HCT116 (cell line): ENCODE results near the gene EVI5L.

Source experiments
- EGR1 ChIP-seq: IDR thresholded peaks from 2 replicates; pipeline ENCODE4 v1.6.1; 2012; ENCODE audit warnings: low read depth
- ELF1 ChIP-seq: IDR thresholded peaks from 2 replicates; pipeline ENCODE4 v1.6.1; 2012; ENCODE audit warnings: low read depth, borderline replicate concordance
- EZH2 ChIP-seq: fragments of 200-600 bp; sonication (generic); IDR thresholded peaks from 2 replicates; pipeline ENCODE4 v1.6.1; 2017; ENCODE audit warnings: antibody characterized with exemption, mixed run types
- EZH2phosphoT487 ChIP-seq: fragments of 200-600 bp; IDR thresholded peaks from 2 replicates; pipeline ENCODE4 v1.6.1; 2018; ENCODE audit warnings: antibody characterized with exemption, borderline replicate concordance
- POLR2A ChIP-seq: IDR thresholded peaks from 2 replicates; pipeline ENCODE4 v1.7.0; 2011; ENCODE audit warnings: borderline replicate concordance; ENCODE audit not compliant: insufficient read depth, insufficient read length; ENCODE audit errors: extremely low read depth
- POLR2AphosphoS5 ChIP-seq: IDR thresholded peaks from 2 replicates; pipeline ENCODE4 v1.6.1; 2011; ENCODE audit warnings: mild to moderate bottlenecking, low read depth, low read length, moderate library complexity
- ZFX ChIP-seq: fragments of 450-650 bp; IDR thresholded peaks from 2 replicates; pipeline ENCODE4 v1.6.1; 2017
- TF ChIP-seq, protein P1 (sequence below), 3 experiments: fragments of 200-600 bp in 1 of 3; sonication (generic) in 1 of 3; IDR thresholded peaks in 2 of 3; conservative IDR thresholded peaks in 1 of 3; 2 replicates each; pipeline ENCODE4 v1.5.1; 2012 to 2017; ENCODE audit warnings: low read depth in 2 of 3, low read length in 2 of 3, antibody characterized with exemption in 1 of 3, borderline replicate concordance in 1 of 3, control low read depth in 1 of 3, mild to moderate bottlenecking in 1 of 3, mixed read lengths in 1 of 3, mixed run types in 1 of 3, moderate library complexity in 1 of 3; ENCODE audit not compliant: insufficient read depth in 1 of 3
- TF ChIP-seq, protein P2 (sequence below): IDR thresholded peaks from 2 replicates; pipeline ENCODE4 v1.6.1; 2012; ENCODE audit warnings: low read depth
- TF ChIP-seq, protein P3 (sequence below): IDR thresholded peaks from 2 replicates; pipeline ENCODE4 v1.6.1; 2012

DNA sequence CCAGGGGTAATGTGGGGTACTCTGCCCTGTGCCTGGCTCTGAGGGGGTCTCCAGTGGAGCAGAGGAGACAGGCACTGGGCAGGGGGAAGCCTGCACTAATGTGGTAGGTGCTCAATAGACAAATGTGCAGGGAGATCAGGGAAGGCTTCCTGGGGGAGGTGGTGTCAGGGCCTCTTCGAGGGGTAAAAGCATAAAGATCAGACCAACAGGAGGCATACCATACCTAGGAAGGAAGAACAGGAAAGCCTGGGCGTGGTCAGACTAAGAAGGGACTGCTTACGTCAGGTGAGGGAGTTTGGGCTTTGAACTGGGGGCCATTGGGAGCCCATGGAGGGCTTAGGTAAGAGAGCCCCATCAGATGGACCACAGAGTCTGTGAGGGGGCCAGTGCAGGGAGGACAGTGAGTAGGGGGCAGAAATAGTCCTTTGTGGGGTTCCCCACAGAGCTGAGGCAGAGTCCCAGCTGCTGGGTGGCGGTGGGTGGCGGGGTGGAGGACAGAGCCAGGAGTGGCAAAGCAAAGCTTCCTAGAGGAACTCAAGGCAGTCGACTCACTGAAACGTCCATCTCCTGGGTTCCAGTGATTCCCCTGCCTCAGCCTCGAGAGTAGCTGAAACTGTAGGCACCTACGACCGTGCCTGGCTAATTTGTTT lies 35.4 kb downstream of the EVI5L start:
- TF ChIP-seq EZH2 (no peak), POLR2A (no peak), EGR1 (no peak), ZFX (no peak), EZH2phosphoT487 (no peak), ELF1 (no peak), POLR2AphosphoS5 (no peak)
- TF ChIP-seq, protein P1, sequence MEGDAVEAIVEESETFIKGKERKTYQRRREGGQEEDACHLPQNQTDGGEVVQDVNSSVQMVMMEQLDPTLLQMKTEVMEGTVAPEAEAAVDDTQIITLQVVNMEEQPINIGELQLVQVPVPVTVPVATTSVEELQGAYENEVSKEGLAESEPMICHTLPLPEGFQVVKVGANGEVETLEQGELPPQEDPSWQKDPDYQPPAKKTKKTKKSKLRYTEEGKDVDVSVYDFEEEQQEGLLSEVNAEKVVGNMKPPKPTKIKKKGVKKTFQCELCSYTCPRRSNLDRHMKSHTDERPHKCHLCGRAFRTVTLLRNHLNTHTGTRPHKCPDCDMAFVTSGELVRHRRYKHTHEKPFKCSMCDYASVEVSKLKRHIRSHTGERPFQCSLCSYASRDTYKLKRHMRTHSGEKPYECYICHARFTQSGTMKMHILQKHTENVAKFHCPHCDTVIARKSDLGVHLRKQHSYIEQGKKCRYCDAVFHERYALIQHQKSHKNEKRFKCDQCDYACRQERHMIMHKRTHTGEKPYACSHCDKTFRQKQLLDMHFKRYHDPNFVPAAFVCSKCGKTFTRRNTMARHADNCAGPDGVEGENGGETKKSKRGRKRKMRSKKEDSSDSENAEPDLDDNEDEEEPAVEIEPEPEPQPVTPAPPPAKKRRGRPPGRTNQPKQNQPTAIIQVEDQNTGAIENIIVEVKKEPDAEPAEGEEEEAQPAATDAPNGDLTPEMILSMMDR (IDR thresholded peaks at IDR 0.05 in 2 of 3, conservative IDR thresholded peaks at IDR 0.05 in 1 of 3; ENCODE audit: borderline replicate concordance in 1 of 3, insufficient read depth in 1 of 3, low read depth in 2 of 3, low read length in 2 of 3), result no peak
- TF ChIP-seq, protein P2, sequence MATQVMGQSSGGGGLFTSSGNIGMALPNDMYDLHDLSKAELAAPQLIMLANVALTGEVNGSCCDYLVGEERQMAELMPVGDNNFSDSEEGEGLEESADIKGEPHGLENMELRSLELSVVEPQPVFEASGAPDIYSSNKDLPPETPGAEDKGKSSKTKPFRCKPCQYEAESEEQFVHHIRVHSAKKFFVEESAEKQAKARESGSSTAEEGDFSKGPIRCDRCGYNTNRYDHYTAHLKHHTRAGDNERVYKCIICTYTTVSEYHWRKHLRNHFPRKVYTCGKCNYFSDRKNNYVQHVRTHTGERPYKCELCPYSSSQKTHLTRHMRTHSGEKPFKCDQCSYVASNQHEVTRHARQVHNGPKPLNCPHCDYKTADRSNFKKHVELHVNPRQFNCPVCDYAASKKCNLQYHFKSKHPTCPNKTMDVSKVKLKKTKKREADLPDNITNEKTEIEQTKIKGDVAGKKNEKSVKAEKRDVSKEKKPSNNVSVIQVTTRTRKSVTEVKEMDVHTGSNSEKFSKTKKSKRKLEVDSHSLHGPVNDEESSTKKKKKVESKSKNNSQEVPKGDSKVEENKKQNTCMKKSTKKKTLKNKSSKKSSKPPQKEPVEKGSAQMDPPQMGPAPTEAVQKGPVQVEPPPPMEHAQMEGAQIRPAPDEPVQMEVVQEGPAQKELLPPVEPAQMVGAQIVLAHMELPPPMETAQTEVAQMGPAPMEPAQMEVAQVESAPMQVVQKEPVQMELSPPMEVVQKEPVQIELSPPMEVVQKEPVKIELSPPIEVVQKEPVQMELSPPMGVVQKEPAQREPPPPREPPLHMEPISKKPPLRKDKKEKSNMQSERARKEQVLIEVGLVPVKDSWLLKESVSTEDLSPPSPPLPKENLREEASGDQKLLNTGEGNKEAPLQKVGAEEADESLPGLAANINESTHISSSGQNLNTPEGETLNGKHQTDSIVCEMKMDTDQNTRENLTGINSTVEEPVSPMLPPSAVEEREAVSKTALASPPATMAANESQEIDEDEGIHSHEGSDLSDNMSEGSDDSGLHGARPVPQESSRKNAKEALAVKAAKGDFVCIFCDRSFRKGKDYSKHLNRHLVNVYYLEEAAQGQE, result no peak
- TF ChIP-seq, protein P3, sequence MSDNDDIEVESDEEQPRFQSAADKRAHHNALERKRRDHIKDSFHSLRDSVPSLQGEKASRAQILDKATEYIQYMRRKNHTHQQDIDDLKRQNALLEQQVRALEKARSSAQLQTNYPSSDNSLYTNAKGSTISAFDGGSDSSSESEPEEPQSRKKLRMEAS, result no peak
